NT2/D1 (cell line): Measurements from ENCODE around the gene GRPR.
"Not testable (repeated sequence)": the region's sequence is repeated elsewhere in the genome, so short reads cannot be mapped to it uniquely, and the experiment has no call there.

ENCODE experiments used
- DNase-seq: peaks from one replicate; pipeline ENCODE4 v3.0.0-alpha.2; 2011; ENCODE audit warnings: low read depth, low spot score
- H3K27me3 ChIP-seq: 2 replicates; pipeline ENCODE4 v1.6.0; 2011; ENCODE audit warnings: mild to moderate bottlenecking; ENCODE audit not compliant: insufficient read length, insufficient read depth
- H3K36me3 ChIP-seq: 2 replicates; pipeline ENCODE4 v1.6.1; 2011; ENCODE audit warnings: mild to moderate bottlenecking, low read length, mixed read lengths; ENCODE audit not compliant: insufficient read depth, insufficient read length
- H3K4me1 ChIP-seq: 2 replicates; pipeline ENCODE4 v1.5.1; 2011; ENCODE audit not compliant: insufficient read depth, insufficient read length
- H3K4me3 ChIP-seq: 2 replicates; pipeline ENCODE4 v1.5.1; 2011; ENCODE audit warnings: low read depth; ENCODE audit not compliant: insufficient read length
- H3K9ac ChIP-seq: 2 replicates; pipeline ENCODE4 v1.6.0; 2011; ENCODE audit warnings: low read depth; ENCODE audit not compliant: insufficient read length
- H3K9me3 ChIP-seq: 2 replicates; pipeline ENCODE4 v1.5.1; 2011; ENCODE audit warnings: mild to moderate bottlenecking, low read length; ENCODE audit not compliant: insufficient read depth
- SUZ12 ChIP-seq: IDR thresholded peaks from 2 replicates; pipeline ENCODE4 v1.6.1; 2011; ENCODE audit not compliant: insufficient read length, insufficient read depth; ENCODE audit errors: extremely low read depth
- YY1 ChIP-seq: IDR thresholded peaks from 2 replicates; pipeline ENCODE4 v1.6.1; 2011; ENCODE audit not compliant: insufficient read length, insufficient read depth
- ZNF274 ChIP-seq: IDR thresholded peaks from 2 replicates; pipeline ENCODE4 v1.6.1; 2011; ENCODE audit warnings: mild to moderate bottlenecking, low read depth, low read length

The GRPR gene

DNA sequence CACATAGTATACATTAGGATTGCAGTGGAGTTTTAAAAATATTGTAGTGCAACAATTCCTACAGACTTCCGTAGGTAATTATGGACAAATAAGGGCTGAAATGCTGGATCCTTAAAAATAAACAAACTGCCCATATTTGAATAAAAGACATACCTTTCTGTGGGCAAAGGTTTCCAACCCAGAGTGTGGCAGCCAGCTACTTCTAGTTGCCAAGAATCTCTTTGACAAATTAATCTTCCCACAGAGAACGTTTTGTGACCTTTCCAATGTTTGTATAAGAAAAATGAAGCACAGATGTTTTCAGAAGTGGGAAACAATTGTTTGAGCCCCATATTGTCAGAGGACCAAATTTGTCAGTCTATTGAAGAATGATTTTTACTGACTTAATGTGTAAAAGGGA is 21.1 kb downstream of the GRPR start:
- Histone ChIP-seq H3K36me3 (no peaks in the 10 kb centered on the region), H3K4me3 (no peak overlapping the region), H3K4me1 (no peaks in the 10 kb centered on the region), H3K27me3 (no peaks in the 10 kb centered on the region), H3K9ac (no peak overlapping the region), H3K9me3 (no peaks in the 10 kb centered on the region)
- DNase-seq, result no peak
- TF ChIP-seq SUZ12 (no peak), ZNF274 (no peak), YY1 (no peak)

DNA sequence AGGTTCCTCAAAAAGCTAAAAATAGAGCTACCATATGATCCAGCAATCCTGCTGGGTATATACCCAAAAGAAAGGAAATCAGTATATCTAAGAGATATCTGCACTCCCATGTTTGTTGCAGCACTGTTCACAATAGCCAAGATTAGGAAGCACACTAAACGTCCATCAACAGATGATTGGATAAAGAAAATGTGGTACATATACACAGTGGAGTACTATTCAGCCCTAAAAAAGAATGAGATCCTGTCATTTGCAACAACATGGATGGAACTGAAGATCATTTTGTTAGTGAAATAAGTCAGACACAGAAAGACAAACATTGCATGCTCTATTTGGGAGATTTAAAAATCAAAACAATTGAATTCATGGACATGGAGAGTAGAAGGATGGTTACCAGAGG is 21.7 kb downstream of the GRPR start:
- not testable (repeated sequence) for H3K27me3 ChIP-seq, H3K36me3 ChIP-seq, H3K9ac ChIP-seq, DNase-seq, H3K4me3 ChIP-seq, H3K9me3 ChIP-seq, H3K4me1 ChIP-seq

DNA sequence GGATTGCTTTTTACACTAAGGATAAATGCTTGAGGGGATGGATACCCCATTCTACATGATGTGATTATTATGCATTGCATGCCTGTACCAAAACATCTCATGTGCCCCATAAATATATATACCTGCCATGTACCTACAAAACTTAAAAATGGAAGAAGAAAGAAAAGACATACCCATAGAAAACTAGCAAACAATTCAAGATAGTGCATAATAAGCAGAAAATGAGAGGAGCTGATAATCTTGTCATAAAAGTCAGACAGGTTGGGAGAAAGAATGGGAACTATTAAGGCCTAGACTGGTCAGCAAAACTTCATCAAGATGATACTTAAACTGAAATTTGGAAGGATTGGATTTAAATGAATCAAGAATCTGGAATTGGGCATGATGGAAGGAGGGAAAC is 22.3 kb downstream of the GRPR start:
- H3K4me1 ChIP-seq, result no peaks in the 10 kb centered on the region
- H3K9ac ChIP-seq, result no peak overlapping the region
- no peak overlapping the region for H3K4me3 ChIP-seq
- no peaks in the 10 kb centered on the region for H3K27me3 ChIP-seq
- no peaks in the 10 kb centered on the region for H3K9me3 ChIP-seq
- no peak for TF ChIP-seq YY1
- TF ChIP-seq ZNF274, result no peak
- no peak for DNase-seq
- H3K36me3 ChIP-seq, result no peaks in the 10 kb centered on the region

DNA sequence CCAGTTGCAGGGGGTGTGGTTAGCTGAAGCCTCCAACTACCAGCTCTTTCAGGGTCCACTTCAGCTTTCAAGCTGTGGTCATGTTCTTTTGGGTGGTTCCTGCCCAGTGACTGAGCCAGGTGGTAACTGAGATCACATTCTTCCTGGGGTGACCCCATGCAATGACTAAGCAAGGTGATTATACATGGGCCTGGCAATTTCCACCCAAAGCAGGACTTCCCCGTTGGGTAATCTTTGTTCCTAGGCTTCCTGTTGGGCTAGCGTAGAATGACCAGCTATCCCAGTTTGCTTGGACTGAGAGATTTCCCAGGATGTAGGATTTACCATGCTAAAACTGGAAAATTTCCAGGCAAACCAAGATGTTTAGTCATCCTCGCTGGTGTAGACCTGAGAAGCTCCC is 25.5 kb downstream of the GRPR start:
- no peak overlapping the region for H3K9ac ChIP-seq
- no peaks in the 10 kb centered on the region for H3K9me3 ChIP-seq
- no peaks in the 10 kb centered on the region for H3K36me3 ChIP-seq
- DNase-seq, result no peak
- no peaks in the 10 kb centered on the region for H3K4me1 ChIP-seq
- H3K4me3 ChIP-seq, result no peak overlapping the region
- no peaks in the 10 kb centered on the region for H3K27me3 ChIP-seq
- TF ChIP-seq SUZ12 (no peak), YY1 (no peak), ZNF274 (no peak)

DNA sequence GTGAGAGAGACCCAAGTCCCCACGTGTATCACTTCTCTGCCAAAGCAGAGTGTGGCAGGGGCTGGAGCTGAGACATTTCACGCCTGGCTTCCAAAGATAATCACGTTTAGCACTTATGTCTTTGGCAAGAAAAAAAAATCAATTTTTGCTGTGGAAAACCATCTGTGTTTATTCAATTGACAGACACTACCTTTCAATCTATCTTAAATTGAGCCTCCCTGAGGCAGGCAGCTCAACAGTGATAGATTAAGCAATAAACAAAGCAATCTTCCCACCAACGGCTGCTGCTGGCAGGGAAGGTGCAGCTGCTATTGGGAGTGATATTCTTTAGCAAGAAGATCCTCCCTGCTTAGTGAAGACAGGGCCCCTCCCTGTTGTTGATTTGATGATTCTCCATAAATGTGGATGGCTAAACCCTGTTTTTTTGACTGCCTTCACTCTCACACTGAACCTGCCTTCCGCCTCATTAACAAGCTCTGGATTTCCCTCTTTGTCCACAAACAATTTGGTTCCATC is 32.3 kb downstream of the GRPR start:
- DNase-seq, result no peak
- H3K36me3 ChIP-seq, result no peaks in the 10 kb centered on the region

DNA sequence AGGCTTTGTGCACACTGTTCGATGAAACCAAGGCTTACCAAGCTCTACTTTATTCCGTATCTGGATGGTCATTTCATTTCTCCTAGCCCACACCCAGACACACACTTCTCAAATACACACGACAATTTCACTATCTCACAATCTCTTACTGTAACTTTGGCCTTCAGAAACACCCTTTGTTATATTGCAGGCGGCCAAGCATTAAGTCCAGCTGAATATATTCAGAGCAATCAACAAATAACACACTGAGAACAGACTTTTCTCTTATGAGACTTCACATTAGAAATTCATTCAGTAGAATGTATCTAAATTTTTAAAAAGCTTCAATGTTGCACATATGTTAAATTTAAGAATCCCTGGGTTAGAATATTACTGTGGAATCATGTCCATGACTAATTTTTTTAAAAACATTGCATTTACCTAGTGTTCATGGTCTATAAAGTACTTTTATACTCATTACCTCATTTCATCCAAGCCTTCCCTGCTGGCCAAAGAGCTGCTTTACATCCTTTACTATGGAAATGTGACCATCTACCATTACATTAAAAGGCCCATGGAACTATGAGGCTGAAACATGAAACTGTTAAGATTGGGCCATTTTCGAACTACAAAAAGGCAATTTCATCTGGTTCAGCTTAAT is 33.4 kb downstream of the GRPR start:
- Histone ChIP-seq H3K36me3 (no peaks in the 10 kb centered on the region), H3K27me3 (no peaks in the 10 kb centered on the region), H3K4me3 (no peak overlapping the region), H3K4me1 (no peaks in the 10 kb centered on the region), H3K9ac (no peak overlapping the region), H3K9me3 (peaks cover 9% of the 10 kb centered on the region)
- TF ChIP-seq SUZ12 (no peak), YY1 (no peak), ZNF274 (no peak)
- DNase-seq, result no peak

More for the DNA sequence above, 32.3 kb downstream of the GRPR start:
- H3K9me3 ChIP-seq, result peaks cover 3% of the 10 kb centered on the region; the same call in 1 of the 2 replicates
- no peak overlapping the region for H3K4me3 ChIP-seq
- no peak overlapping the region for H3K9ac ChIP-seq
- no peaks in the 10 kb centered on the region for H3K27me3 ChIP-seq
- TF ChIP-seq ZNF274 (no peak), YY1 (no peak), SUZ12 (no peak)
- H3K4me1 ChIP-seq, result no peaks in the 10 kb centered on the region

DNA sequence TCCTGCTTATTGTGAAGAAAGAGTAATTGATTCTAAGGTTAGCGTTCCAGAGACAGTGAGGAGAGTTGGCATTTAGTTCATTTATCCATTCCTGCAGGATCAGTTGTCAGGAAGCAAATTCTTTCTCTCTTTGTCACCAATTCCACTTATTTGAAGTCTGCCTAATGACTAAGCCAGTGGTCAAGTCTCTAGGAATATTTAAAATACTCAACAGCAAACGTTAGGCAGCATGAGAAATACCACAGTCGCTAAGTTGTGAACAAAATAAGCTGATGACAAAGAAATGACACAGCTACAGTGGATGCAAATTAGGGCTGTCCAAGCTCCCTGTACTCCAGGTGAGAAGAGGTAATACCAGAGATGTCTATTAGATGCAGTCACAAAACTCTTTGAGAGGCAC is 37.4 kb downstream of the GRPR start:
- H3K9me3 ChIP-seq, result peaks cover 37% of the 10 kb centered on the region
- no peaks in the 10 kb centered on the region for H3K27me3 ChIP-seq
- H3K36me3 ChIP-seq, result no peaks in the 10 kb centered on the region
- TF ChIP-seq SUZ12, result no peak
- no peak for TF ChIP-seq YY1
- no peak for TF ChIP-seq ZNF274
- no peak overlapping the region for H3K9ac ChIP-seq
- no peak for DNase-seq
- no peak overlapping the region for H3K4me3 ChIP-seq
- no peaks in the 10 kb centered on the region for H3K4me1 ChIP-seq

DNA sequence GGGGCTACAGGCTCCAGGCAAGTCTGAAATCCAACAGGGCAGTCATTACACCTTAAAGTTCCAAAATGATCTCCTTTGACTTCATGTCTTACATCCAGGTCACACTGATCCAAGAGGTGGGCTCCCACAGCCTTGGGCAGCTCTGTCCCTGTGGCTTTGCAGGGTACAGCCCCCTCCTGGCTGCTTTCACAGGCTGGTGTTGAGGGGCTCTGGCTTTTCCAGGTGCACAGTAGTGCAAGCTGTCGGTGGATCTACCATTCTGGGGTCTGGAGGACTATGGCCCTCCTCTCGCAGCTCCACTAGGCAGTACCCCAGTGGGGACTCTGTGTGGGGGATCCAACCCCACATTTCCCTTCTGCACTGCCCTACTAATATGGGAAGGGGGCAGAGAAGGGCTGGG is 37.8 kb downstream of the GRPR start:
- not testable (repeated sequence) for DNase-seq, H3K4me3 ChIP-seq, H3K36me3 ChIP-seq, H3K9ac ChIP-seq, H3K4me1 ChIP-seq, H3K27me3 ChIP-seq
- H3K9me3 ChIP-seq, result peaks cover 37% of the 10 kb centered on the region
